HG02938 (cell line): ENCODE measurements around the gene ARF6.
"Not testable (repeated sequence)": the region's sequence is repeated elsewhere in the genome, so short reads cannot be mapped to it uniquely, and the experiment has no call there.

ENCODE experiments used
- ATAC-seq: cut with Tn5 transposase; IDR thresholded peaks from one replicate; pipeline ENCODE4 v1.9.1; 2021; ENCODE audit warnings: mild to moderate bottlenecking, moderate library complexity; ENCODE audit not compliant: unreplicated experiment

Gene ARF6

GRCh38 chr14:49875640-49876198 is 17.2 kb upstream of the ARF6 start:
- no peak for ATAC-seq

- ATAC-seq: no peak
These were observed 16.2 kb upstream of the ARF6 start for GRCh38 chr14:49876563-49877127.

GRCh38 chr14:49879646-49880204 is 13.2 kb upstream of the ARF6 start:
- peak; percentile 72 for ATAC-seq

GRCh38 chr14:49880267-49881064 is 12.4 kb upstream of the ARF6 start:
- no peak for ATAC-seq

GRCh38 chr14:49881350-49882001 is 11.4 kb upstream of the ARF6 start:
- ATAC-seq: no peak

GRCh38 chr14:49882826-49883694 is 9.8 kb upstream of the ARF6 start:
- ATAC-seq: no peak

GRCh38 chr14:49886523-49886922 is 6.4 kb upstream of the ARF6 start:
- no peak for ATAC-seq

- ATAC-seq: no peak
These were observed 4.6 kb upstream of the ARF6 start for GRCh38 chr14:49888293-49888692.

GRCh38 chr14:49892301-49892635 is 614 bp upstream of the ARF6 start:
- ATAC-seq: no peak

- ATAC-seq: peak; percentile 40
These were observed 679 bp downstream of the ARF6 start for GRCh38 chr14:49893309-49894213.

GRCh38 chr14:49894214-49895107 is 1.6 kb downstream of the ARF6 start:
- not testable (repeated sequence) for ATAC-seq

GRCh38 chr14:49895480-49895879 is 2.6 kb downstream of the ARF6 start:
- no peak for ATAC-seq

GRCh38 chr14:49896272-49896671 is 3.4 kb downstream of the ARF6 start:
- ATAC-seq: not testable (repeated sequence)

- ATAC-seq: no peak
These were observed 4.1 kb downstream of the ARF6 start for GRCh38 chr14:49896966-49897365.

GRCh38 chr14:49897414-49897813 is 4.5 kb downstream of the ARF6 start:
- ATAC-seq: no peak

- no peak for ATAC-seq
These were observed 5.1 kb downstream of the ARF6 start for GRCh38 chr14:49897965-49898364.

GRCh38 chr14:49898485-49898884 is 5.6 kb downstream of the ARF6 start:
- no peak for ATAC-seq

GRCh38 chr14:49900973-49901372 is 8.1 kb downstream of the ARF6 start:
- no peak for ATAC-seq
